Activated B cell treated with CpG ODN at 0.5 μM for 24 hours (primary cell): Measurements from ENCODE around the gene DBH. TPM values are rescaled to one million over a fixed set of nuclear protein-coding genes. Genes with fewer than 3 reads are reported as not detected.

Experiments
- ATAC-seq: fragments of 200-7000 bp; cut with Tn5 transposase; one replicate; pipeline ENCODE4 v1.10.0; 2021; ENCODE audit warnings: low read depth, mild to moderate bottlenecking, moderate library complexity
- CTCF ChIA-PET: fragments of 350-600 bp; sonication (Branson Sonifier 250); formaldehyde crosslinking; loops from one replicate; lab custom pipeline; 2021; ENCODE audit warnings: antibody characterized with exemption; lab: Charles Lee
- POLR2A ChIA-PET: fragments of 350-600 bp; sonication (Branson Sonifier 250); formaldehyde crosslinking; loops from one replicate; lab custom pipeline; 2021; ENCODE audit warnings: antibody characterized with exemption; lab: Charles Lee
- DNase-seq: peaks from one replicate; pipeline ENCODE4 v3.0.0; 2022
- H3K27ac Mint-ChIP-seq: one replicate; pipeline ENCODE4 v1.8.0; 2020; ENCODE audit warnings: mixed read lengths
- H3K27me3 Mint-ChIP-seq: one replicate; pipeline ENCODE4 v1.8.0; 2021; ENCODE audit warnings: mixed read lengths
- H3K36me3 Mint-ChIP-seq: one replicate; pipeline ENCODE4 v1.8.0; 2021; ENCODE audit warnings: low read depth, mixed read lengths
- H3K4me1 Mint-ChIP-seq: one replicate; pipeline ENCODE4 v1.8.0; 2021; ENCODE audit warnings: mixed read lengths
- H3K4me3 Mint-ChIP-seq: one replicate; pipeline ENCODE4 v1.8.0; 2020; ENCODE audit warnings: mild to moderate bottlenecking, mixed read lengths
- H3K9me3 Mint-ChIP-seq: one replicate; pipeline ENCODE4 v1.8.0; 2020; ENCODE audit warnings: mixed read lengths
- CTCF ChIP-seq: fragments of 200-600 bp; IDR thresholded peaks from one replicate; pipeline ENCODE4 v1.8.0; 2022; ENCODE audit warnings: antibody characterized with exemption, mild to moderate bottlenecking
- intact Hi-C: fragments of 100-400 bp; cut with micrococcal nuclease; formaldehyde crosslinking; loops from one replicate; pipeline ENCODE4 v1.15.1; 2024
- total RNA-seq: library from RNA; stranded (reverse); gene quantifications from 2 replicates; pipeline ENCODE4 v1.2.3, GENCODE V29; 2022

DBH gene
- total RNA-seq, 1 donor from 2014 or later: not detected

- peaks cover 42% of the 10 kb centered on the region for H3K27me3 Mint-ChIP-seq
- no peak overlapping the region for H3K27ac Mint-ChIP-seq
- DNase-seq (no peak), ATAC-seq (no peak)
- intact Hi-C loops: no loop called here
- ChIA-PET POLR2A (no interaction called here), CTCF (no interaction called here)
- no peaks in the 10 kb centered on the region for H3K36me3 Mint-ChIP-seq
- TF ChIP-seq CTCF: no peak
- H3K9me3 Mint-ChIP-seq: no peaks in the 10 kb centered on the region
- no peak overlapping the region for H3K4me3 Mint-ChIP-seq
- peaks cover 1% of the 10 kb centered on the region for H3K4me1 Mint-ChIP-seq
Observed at GRCh38 chr9:133659516-133659915, 23.4 kb downstream of the DBH start.

- ATAC-seq: no peak
Observed at GRCh38 chr9:133661846-133662540, 25.8 kb downstream of the DBH start.

GRCh38 chr9:133664173-133665050 is 28.2 kb downstream of the DBH start:
- ATAC-seq (no peak), DNase-seq (no peak)
- Mint-ChIP-seq H3K36me3 (no peaks in the 10 kb centered on the region), H3K4me1 (peaks cover 1% of the 10 kb centered on the region), H3K27ac (no peak overlapping the region), H3K27me3 (peaks cover 3% of the 10 kb centered on the region), H3K4me3 (no peak overlapping the region), H3K9me3 (no peaks in the 10 kb centered on the region)
- POLR2A ChIA-PET: no interaction called here
- CTCF ChIA-PET: no interaction called here
- no peak for TF ChIP-seq CTCF
- intact Hi-C loops: no loop called here

More at GRCh38 chr9:133661846-133662540, 25.8 kb downstream of the DBH start:
- Mint-ChIP-seq H3K4me3 (no peak overlapping the region), H3K27ac (no peak overlapping the region), H3K27me3 (peaks cover 21% of the 10 kb centered on the region), H3K9me3 (no peaks in the 10 kb centered on the region), H3K4me1 (peaks cover 1% of the 10 kb centered on the region), H3K36me3 (no peaks in the 10 kb centered on the region)
- intact Hi-C loops: no loop called here
- DNase-seq: no peak
- ChIA-PET POLR2A (no interaction called here), CTCF (no interaction called here)
- no peak for TF ChIP-seq CTCF

- H3K36me3 Mint-ChIP-seq: no peaks in the 10 kb centered on the region
- CTCF ChIA-PET: no interaction called here
- POLR2A ChIA-PET: no interaction called here
- no peak overlapping the region for H3K4me3 Mint-ChIP-seq
- peaks cover under 1% of the 10 kb centered on the region for H3K27me3 Mint-ChIP-seq
- intact Hi-C loops: no loop called here
- DNase-seq (no peak), ATAC-seq (no peak)
- no peak for TF ChIP-seq CTCF
- no peaks in the 10 kb centered on the region for H3K9me3 Mint-ChIP-seq
- H3K27ac Mint-ChIP-seq: no peak overlapping the region
- H3K4me1 Mint-ChIP-seq: no peaks in the 10 kb centered on the region
Observed at GRCh38 chr9:133665096-133665495, 28.9 kb downstream of the DBH start.

- ChIA-PET CTCF (no interaction called here), POLR2A (no interaction called here)
- TF ChIP-seq CTCF: no peak
Observed at GRCh38 chr9:133665535-133665934, 29.4 kb downstream of the DBH start.

More at GRCh38 chr9:133665535-133665934, 29.4 kb downstream of the DBH start:
- H3K4me1 Mint-ChIP-seq: no peaks in the 10 kb centered on the region
- ATAC-seq: no peak
- no peak overlapping the region for H3K4me3 Mint-ChIP-seq
- H3K36me3 Mint-ChIP-seq: no peaks in the 10 kb centered on the region
- DNase-seq: no peak
- H3K27ac Mint-ChIP-seq: no peak overlapping the region
- H3K27me3 Mint-ChIP-seq: no peaks in the 10 kb centered on the region
- intact Hi-C loops: no loop called here
- H3K9me3 Mint-ChIP-seq: no peaks in the 10 kb centered on the region
